GM12892 (cell line): ENCODE results near the gene HOXC9.

Source experiments
- POLR2A ChIP-seq: IDR thresholded peaks from 2 replicates; pipeline ENCODE4 v1.6.1; 2011; ENCODE audit warnings: low read depth, low read length, control low read depth
- TAF1 ChIP-seq: IDR thresholded peaks from 2 replicates; pipeline ENCODE4 v1.6.1; 2011; ENCODE audit warnings: low read depth, mild to moderate bottlenecking, control low read depth, low read length, borderline replicate concordance

GRCh38 chr12:54026640-54027441 is 26.9 kb downstream of the HOXC9 start:
- TF ChIP-seq TAF1, result no peak
- TF ChIP-seq POLR2A, result no peak
